ENCODE data around the gene C4orf36.

The C4orf36 gene

DNA sequence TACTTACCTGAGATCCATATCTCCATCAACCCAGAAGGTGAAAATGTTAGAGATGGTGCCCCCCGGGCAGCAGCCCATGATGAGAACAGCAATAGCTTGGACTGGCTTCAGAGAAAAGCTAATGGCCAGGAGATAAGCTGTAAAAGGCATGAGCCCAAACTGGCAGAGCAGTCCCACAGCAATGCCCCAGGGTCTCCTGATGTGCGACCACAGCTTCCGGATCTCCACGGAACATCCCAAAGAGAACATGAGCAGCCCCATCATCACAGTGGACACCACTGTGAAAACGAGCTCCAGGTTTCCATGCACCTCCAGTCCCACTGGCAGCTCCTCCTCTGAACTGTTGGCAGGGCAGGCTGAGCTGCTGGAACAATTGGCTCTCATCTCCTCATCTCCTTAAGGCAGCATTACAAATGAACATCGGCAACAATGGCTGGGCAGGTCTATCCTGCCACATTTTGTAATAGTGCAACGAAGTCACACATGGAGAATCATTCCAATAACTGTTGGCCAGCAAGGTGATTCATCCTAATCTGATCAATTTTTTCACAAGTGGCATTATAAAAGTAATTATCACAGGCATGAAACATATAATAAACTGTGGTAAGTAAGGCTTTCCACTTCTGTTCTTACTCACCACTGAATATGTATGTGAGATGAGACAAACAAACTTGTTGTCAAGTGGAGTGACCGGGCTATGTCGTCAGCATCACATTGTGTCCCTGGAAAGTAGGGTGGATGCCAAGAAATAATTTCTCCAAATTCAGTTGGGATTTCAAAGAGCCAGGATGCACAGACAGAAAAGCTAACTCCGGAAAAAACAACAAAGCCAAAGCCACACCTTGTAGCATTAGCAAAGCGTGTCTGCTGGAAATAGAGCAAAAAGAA, 43.2 kb downstream of the C4orf36 start, which contains the start of gene SLC10A6:
Gene SLC10A6, minus strand, starts transcription at position 653 of the 888 bp plus-strand sequence. Its CDS starts 269 bp downstream, at position 384.
- TF ChIP-seq POLR2AphosphoS5 (IDR thresholded peaks at IDR 0.05; ENCODE audit: low read depth, low read length) (no peak), POLR2A (IDR thresholded peaks at IDR 0.05; ENCODE audit: low read depth, low read length) (no peak), TAF1 (IDR thresholded peaks at IDR 0.05; ENCODE audit: borderline replicate concordance, low read depth, low read length) (no peak)
- FAIRE-seq, result no peak

DNA sequence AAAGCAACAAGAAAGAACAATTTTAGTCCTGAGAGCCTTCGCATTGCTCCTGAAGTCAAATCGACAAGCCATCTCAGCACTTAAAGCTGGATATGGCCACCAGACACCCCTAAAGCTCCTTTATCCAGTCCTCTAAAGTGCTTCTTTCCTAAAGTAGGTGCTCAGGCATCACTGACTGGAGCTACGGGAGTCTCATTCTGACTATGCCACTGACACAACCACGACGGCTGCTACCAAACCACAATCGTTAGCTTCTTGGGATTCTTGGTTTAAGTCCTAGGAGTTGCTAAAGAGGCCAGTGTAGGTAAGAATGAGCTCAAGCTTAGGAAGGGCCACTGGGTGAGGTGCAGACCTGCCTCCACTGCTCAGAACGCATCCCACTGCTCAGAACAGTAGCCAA, 44.1 kb downstream of the C4orf36 start:
- no peak for DNase-seq (ENCODE audit: insufficient read length)
- TF ChIP-seq POLR2AphosphoS5 (IDR thresholded peaks at IDR 0.05; ENCODE audit: low read depth, low read length), result no peak
- no peak for TF ChIP-seq TAF1 (IDR thresholded peaks at IDR 0.05; ENCODE audit: borderline replicate concordance, low read depth, low read length)
- no peak for TF ChIP-seq POLR2A (IDR thresholded peaks at IDR 0.05; ENCODE audit: low read depth, low read length)
- FAIRE-seq, result no peak

More for the DNA sequence above, 43.2 kb downstream of the C4orf36 start, which contains the start of gene SLC10A6:
- no peak for DNase-seq (ENCODE audit: insufficient read length)

DNA sequence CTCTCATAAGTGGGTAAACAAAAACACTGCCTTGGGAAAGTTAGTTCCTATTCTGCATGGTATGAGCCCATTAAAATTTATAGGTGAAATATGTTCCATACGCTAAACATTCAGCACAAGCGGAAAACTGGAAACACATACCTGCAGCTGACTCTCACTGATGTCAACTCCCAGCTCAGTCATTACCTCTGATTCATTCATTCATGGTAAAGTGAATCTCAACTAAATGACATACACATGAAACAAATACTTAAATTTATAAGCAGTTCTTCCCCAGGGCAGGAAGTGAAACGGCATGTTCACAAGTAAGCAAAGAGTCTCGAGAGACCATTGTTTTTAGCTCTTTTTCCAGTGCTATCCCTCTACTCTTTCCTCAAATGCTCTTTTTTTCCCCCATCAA, 44.7 kb downstream of the C4orf36 start:
- no peak for TF ChIP-seq POLR2AphosphoS5 (IDR thresholded peaks at IDR 0.05; ENCODE audit: low read depth, low read length)
- TF ChIP-seq TAF1 (IDR thresholded peaks at IDR 0.05; ENCODE audit: borderline replicate concordance, low read depth, low read length), result no peak
- TF ChIP-seq POLR2A (IDR thresholded peaks at IDR 0.05; ENCODE audit: low read depth, low read length), result no peak
- no peak for DNase-seq (ENCODE audit: insufficient read length)

DNA sequence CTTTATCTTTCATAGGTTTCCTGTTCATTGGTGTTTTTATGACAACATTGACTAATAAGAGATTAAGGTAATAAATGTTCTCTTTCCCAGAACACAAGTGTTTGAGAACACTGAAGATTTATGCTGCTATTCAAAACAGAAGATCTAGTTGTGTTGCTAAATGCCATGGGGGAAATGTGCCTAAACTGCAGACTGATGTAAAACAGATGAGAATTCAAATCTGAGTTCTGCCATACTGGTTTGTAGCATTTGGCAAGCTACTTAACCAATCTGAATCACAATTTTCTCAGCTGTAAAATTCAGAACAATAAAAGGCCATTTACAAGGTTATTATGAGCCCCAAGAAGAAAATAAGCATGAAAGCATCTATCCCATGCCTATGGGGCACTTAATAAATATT, 45.3 kb downstream of the C4orf36 start:
- TF ChIP-seq TAF1 (IDR thresholded peaks at IDR 0.05; ENCODE audit: borderline replicate concordance, low read depth, low read length) (no peak), POLR2A (IDR thresholded peaks at IDR 0.05; ENCODE audit: low read depth, low read length) (no peak), POLR2AphosphoS5 (IDR thresholded peaks at IDR 0.05; ENCODE audit: low read depth, low read length) (no peak)
- no peak for DNase-seq (ENCODE audit: insufficient read length)
- no peak for FAIRE-seq

More for the DNA sequence above, 44.7 kb downstream of the C4orf36 start:
- no peak for FAIRE-seq

DNA sequence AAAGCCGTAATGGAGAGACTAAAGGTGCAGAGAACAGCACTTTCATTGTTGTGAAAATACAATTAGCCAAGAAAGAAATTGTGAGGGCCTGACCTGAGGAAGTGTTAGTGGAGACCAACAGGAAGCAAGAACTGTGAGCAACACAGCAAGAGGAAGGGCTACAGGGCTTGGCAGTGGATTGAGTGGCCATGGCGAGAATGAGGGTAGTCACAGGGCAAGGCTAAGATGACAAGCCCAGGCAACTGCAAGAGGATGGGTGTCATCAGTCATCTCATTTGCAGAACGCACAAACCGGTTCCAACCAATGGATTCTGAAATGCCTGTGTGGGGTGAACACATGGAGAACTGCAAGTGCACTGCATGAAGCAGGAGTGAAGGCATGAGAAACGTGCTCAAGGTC, 46.6 kb downstream of the C4orf36 start:
- FAIRE-seq (no peak), DNase-seq (ENCODE audit: insufficient read length) (no peak)
- TF ChIP-seq TAF1 (IDR thresholded peaks at IDR 0.05; ENCODE audit: borderline replicate concordance, low read depth, low read length) (no peak), POLR2AphosphoS5 (IDR thresholded peaks at IDR 0.05; ENCODE audit: low read depth, low read length) (no peak), POLR2A (IDR thresholded peaks at IDR 0.05; ENCODE audit: low read depth, low read length) (no peak)

DNA sequence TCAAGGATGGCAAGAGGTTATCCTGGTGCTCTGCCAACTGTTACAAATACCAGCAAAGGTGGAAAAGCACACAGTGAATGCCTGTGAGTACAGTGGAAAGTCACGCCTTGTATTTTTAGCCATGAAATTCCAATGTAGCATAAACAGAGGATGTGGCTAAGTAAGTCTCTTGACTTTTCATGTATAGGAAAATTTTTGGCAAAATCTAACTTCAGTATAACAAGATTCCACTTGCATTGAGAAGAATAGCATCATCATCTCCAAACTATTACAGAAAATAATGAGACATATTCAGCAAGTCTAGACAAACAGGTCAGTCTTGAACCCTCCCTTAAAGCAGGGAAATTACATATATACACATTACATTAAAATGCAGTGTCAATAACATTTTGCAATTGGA, 50.9 kb downstream of the C4orf36 start:
- no peak for DNase-seq (ENCODE audit: insufficient read length)
- FAIRE-seq, result no peak
- TF ChIP-seq TAF1 (IDR thresholded peaks at IDR 0.05; ENCODE audit: borderline replicate concordance, low read depth, low read length) (no peak), POLR2AphosphoS5 (IDR thresholded peaks at IDR 0.05; ENCODE audit: low read depth, low read length) (no peak), POLR2A (IDR thresholded peaks at IDR 0.05; ENCODE audit: low read depth, low read length) (no peak)

DNA sequence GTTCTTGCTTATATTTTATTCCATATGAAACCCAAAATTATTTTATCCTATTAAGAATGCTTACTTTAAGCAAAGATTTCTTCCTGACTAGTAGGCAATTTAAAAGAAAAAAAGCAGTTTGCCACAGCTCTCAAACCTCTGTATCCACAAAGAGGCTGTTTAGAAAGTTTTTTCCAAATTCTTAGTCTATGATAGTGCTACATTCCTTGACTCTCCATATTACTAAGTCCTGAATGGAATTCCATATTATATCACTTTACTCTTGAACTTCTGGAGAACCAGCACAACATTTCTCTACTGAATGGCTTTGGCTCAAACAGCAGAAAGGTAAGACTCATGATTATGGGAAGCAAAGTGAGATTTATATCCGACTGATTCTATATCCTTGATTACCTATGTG, 51.4 kb downstream of the C4orf36 start:
- TF ChIP-seq TAF1 (IDR thresholded peaks at IDR 0.05; ENCODE audit: borderline replicate concordance, low read depth, low read length) (no peak), POLR2AphosphoS5 (IDR thresholded peaks at IDR 0.05; ENCODE audit: low read depth, low read length) (no peak), POLR2A (IDR thresholded peaks at IDR 0.05; ENCODE audit: low read depth, low read length) (no peak)
- DNase-seq (ENCODE audit: insufficient read length) (no peak), FAIRE-seq (no peak)

DNA sequence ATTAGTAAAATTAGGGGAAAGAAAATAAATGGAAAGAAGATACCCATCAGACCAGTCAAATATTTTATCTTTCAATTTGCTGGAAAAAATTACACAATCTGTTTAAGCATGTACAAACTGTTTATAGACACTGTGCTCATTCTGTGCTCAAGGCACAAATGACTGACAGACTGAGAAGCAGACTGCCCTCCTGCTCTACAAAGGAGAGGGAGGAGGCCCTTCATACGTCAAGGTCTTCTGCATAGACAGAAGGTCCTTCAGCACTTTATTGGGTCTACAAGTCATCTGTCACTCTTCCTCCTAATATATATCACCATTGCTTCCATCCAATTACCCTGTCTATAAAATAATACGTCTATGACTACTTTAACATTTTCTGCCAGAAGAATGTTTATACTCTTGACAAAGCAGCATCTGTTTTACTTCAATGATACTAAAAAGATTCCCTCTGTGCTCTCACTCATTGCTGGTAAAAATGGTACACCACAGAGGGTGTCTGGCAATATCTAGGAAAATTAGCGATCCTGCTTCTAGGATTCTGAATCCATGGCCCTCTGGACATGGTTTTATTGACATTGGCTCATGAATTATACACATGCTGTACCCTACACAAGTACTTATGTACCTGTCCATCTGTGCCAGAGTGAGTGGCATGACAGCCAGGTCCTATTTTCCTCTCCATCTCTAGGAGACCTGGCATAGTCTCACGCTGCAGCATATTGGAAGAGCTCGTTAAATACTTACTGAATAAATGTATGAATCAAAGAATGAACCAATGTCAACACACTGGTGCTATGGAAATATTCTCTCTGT, 54.3 kb downstream of the C4orf36 start:
- DNase-seq (ENCODE audit: insufficient read length) (no peak), FAIRE-seq (no peak)
- TF ChIP-seq POLR2AphosphoS5 (IDR thresholded peaks at IDR 0.05; ENCODE audit: low read depth, low read length), result no peak
- TF ChIP-seq TAF1 (IDR thresholded peaks at IDR 0.05; ENCODE audit: borderline replicate concordance, low read depth, low read length), result no peak
- no peak for TF ChIP-seq POLR2A (IDR thresholded peaks at IDR 0.05; ENCODE audit: low read depth, low read length)

DNA sequence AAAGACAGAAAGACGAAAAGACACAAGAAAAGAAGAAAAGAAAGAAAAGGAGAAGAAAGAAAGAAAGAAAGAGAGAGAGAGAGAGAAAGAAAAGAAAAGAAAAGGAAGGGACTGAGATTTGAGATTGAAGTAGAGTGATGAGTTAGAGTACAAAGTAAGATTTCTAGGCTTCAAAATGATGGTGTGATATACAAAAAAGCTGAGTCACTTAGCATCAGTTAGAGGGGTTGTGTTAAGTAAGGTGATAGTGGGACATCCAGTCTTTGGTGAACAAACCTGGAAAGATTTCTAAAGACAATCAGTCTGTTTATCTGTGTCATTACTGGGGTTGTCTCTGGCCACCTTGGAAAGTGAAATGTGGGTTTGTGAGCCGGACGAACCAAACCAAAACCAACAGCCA, 56.5 kb downstream of the C4orf36 start:
- no peak for DNase-seq (ENCODE audit: insufficient read length)
- no peak for TF ChIP-seq POLR2A (IDR thresholded peaks at IDR 0.05; ENCODE audit: low read depth, low read length)
- no peak for TF ChIP-seq POLR2AphosphoS5 (IDR thresholded peaks at IDR 0.05; ENCODE audit: low read depth, low read length)
- TF ChIP-seq TAF1 (IDR thresholded peaks at IDR 0.05; ENCODE audit: borderline replicate concordance, low read depth, low read length), result no peak
- no peak for FAIRE-seq

DNA sequence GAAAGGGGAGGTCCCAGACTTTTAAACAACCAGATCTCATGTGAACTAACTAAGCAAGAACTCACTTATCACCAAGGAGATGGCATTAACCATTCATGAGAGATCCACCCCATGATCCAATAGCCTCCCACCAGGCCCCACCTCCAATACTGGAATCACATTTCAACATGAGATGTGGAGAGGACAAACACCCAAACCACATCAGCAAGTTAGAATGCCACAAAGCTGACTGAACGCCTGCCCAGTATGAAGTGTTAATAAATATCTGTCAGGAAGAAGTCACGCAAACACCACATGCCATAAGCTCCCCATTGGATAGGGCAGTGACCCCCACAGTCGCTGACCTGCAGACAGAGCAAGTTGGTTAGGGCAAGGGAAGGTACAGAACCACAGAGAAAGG, 57.3 kb downstream of the C4orf36 start:
- no peak for TF ChIP-seq POLR2A (IDR thresholded peaks at IDR 0.05; ENCODE audit: low read depth, low read length)
- TF ChIP-seq POLR2AphosphoS5 (IDR thresholded peaks at IDR 0.05; ENCODE audit: low read depth, low read length), result no peak
- no peak for TF ChIP-seq TAF1 (IDR thresholded peaks at IDR 0.05; ENCODE audit: borderline replicate concordance, low read depth, low read length)
- FAIRE-seq, result no peak
- no peak for DNase-seq (ENCODE audit: insufficient read length)

DNA sequence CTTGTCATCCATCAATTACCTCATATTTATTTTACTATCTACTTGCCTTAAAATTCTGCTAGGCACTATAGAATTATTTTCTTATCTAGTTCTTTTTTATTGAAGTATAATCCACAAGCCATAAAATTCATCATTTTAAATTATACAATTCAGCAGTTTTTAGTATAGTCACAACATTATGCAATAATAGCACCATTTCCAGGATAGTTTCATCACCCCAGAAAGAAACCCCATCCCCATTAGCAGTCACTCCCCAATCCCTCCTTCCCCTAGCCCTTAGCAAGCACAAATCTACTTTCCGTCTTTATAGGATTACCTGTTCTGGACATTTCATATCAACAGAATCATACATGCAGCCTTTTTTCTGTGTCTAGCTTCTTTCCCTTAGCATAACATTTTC, 58.6 kb downstream of the C4orf36 start:
- no peak for DNase-seq (ENCODE audit: insufficient read length)
- TF ChIP-seq POLR2AphosphoS5 (IDR thresholded peaks at IDR 0.05; ENCODE audit: low read depth, low read length) (no peak), POLR2A (IDR thresholded peaks at IDR 0.05; ENCODE audit: low read depth, low read length) (no peak), TAF1 (IDR thresholded peaks at IDR 0.05; ENCODE audit: borderline replicate concordance, low read depth, low read length) (no peak)

More for the DNA sequence above, 58.6 kb downstream of the C4orf36 start:
- no peak for FAIRE-seq

Data from GM12892 (cell line).